H1 (cell line): ENCODE measurements around the gene UBE4A. TPM values are rescaled to one million over a fixed set of nuclear protein-coding genes. Genes with fewer than 3 reads are reported as not detected.

Source experiments
- CHD7 ChIP-seq: fragments of 300-600 bp; sonication (generic); IDR thresholded peaks from 2 replicates; pipeline ENCODE4 v1.7.1; 2012; ENCODE audit warnings: low read length, moderate library complexity, mild to moderate bottlenecking, inconsistent platforms; ENCODE audit not compliant: insufficient replicate concordance
- GABPA ChIP-seq: IDR thresholded peaks from 2 replicates; pipeline ENCODE4 v1.6.1; 2011; ENCODE audit warnings: mild to moderate bottlenecking, low read length, moderate library complexity, borderline replicate concordance; ENCODE audit not compliant: insufficient read depth
- KDM1A ChIP-seq: fragments of 200-600, 300-600 bp; sonication (generic); IDR thresholded peaks from 2 replicates; pipeline ENCODE4 v1.7.1; 2016; ENCODE audit warnings: mild to moderate bottlenecking, low read length, borderline replicate concordance
- MAX ChIP-seq: IDR thresholded peaks from 2 replicates; pipeline ENCODE4 v1.6.1; 2012; ENCODE audit warnings: inconsistent platforms
- PHF8 ChIP-seq: fragments of 200-600 bp; sonication (generic); conservative IDR thresholded peaks from 2 replicates; pipeline ENCODE4 v1.7.1; 2012; ENCODE audit warnings: low read depth, mild to moderate bottlenecking, inconsistent platforms, low read length, moderate library complexity
- polyA plus RNA-seq, 7 experiments: library from polyadenylated mRNA; depleted of rRNA in 3 of 7; stranded (reverse) in 5 of 7; unstranded in 2 of 7; fragments of >200 nt in 5 of 7; fragments of 200-250 nt in 2 of 7; gene quantifications; 1 replicate in 5 of 7; 2 replicates in 1 of 7; 4 replicates in 1 of 7; pipeline versions ENCODE4 v1.2.1 to v1.2.3, GENCODE V29; 2011 to 2013; ENCODE audit warnings: missing spikeins in 2 of 7, mixed read lengths in 2 of 7
- total RNA-seq: library from RNA; stranded (reverse); fragmentation: NEBNext Ultra II Directional; extraction: Animal tissue kit (Norgen Biotek cat#: 25700); gene quantifications from 2 replicates; pipeline ENCODE4 v1.2.1, GENCODE V29; 2021

UBE4A gene
- total and polyA plus RNA-seq, 2 of the 8 experiments (the other 6 are each of a cell fraction or from before 2014, with no cell fraction given) = 11.3 to 34.5 TPM

GRCh38 chr11:118343248-118343647, 16.2 kb upstream of the UBE4A start (continued):
- TF ChIP-seq CHD7 (no peak), PHF8 (no peak), GABPA (no peak), KDM1A (no peak), MAX (no peak)
